SIG-M5 treated with dmso at 0.1 percent for 504 hours (cell line): ENCODE measurements around the gene ADAMTS5.

Experiments used
- DNase-seq: peaks from one replicate; lab custom pipeline; 2025; ENCODE audit not compliant: unreplicated experiment; lab: John Stamatoyannopoulos, UW

The ADAMTS5 gene

DNA sequence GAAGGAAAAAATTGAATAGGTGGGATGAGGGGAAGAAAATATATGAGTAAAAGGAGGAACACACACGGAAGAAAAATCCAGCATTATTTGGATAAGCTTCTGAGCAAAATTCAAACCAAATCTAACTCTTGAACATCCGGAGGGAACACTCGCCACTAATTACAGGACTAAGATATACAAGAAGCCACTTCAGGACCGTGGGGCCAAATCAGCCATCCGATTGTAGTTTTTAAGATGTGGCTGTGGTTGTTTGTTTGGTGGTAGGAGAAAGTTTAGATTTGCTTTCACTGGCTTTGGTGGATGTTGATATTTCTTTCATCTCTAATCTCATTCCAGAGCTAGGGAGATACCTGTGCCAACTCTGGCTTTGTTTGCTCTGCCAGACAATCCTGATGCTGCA is 78.0 kb downstream of the ADAMTS5 start:
- no peak for DNase-seq

DNA sequence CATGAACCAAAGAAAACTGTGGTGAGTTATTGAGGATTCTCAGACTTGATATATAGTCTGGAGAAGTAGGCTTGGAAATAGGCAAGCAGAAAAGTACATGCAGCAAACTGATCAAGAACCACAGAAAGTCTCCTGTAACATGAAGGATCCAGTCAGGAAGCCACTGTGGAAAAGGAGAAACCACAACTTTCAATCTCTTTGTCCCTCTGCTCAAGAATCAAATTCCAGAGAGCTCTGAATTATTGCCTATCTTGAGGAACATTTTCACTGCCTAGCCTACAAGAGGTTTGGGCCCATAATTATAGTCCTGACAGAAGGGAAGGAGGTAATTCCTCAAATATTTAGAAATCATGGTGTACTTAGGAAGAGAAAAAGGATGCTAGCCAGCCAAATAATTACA is 78.6 kb downstream of the ADAMTS5 start:
- no peak for DNase-seq

DNA sequence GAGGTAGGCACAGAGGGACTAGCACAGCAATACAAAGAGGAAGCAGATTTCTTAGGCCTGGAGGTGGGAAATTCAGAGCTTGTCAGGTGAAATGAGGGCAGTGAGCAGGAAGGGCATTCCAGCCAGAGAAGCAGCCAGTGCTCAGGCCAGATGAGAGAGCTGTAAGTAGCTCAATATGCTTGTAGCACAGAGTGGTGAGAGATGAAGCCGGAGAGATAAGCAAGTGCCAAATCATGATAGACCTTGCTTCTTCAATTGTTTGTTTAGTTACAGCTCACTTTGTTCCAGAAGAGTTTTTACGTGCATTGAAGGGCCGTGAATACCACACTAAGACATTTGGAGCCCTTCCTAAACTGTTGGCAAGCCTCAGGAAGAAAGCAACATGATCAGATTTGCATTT is 79.6 kb downstream of the ADAMTS5 start:
- no peak for DNase-seq

DNA sequence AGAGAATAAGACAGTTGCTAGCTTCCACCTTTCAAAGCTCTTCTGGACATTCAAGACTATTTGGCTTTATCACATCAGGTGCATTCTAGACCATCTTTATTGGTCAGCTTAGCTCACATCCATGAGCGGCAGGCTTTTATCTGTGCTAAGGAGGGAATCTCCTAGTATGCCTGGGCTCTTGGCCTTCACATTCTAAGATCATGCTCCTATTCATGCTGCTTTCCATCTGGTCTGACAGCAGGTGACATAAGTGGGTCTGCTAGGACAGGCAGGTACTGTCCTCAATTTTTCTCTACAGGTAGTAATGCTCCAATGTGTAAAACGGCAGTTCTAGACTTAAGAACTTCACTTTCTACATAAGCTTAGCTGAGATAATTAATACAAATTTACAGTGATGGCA is 82.5 kb downstream of the ADAMTS5 start:
- no peak for DNase-seq

DNA sequence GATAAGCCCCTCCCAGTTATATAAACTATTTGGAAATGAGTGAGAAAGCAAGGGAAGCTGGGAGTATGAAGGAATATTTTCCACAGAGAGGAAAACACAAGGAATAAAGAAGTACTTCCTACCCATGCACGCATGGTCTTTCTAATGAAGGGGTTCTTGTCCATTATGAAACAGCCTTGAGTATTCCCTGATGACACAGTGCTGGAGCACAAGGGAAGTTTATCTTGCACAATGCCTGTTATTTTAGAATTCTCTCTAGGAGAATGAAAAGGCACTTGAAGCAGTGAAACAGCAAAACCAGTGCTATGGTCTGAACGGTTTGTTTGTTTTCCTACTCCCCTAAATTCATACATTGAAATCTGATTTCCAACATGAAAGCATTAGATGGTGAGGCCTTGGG is 83.1 kb downstream of the ADAMTS5 start:
- DNase-seq: no peak

DNA sequence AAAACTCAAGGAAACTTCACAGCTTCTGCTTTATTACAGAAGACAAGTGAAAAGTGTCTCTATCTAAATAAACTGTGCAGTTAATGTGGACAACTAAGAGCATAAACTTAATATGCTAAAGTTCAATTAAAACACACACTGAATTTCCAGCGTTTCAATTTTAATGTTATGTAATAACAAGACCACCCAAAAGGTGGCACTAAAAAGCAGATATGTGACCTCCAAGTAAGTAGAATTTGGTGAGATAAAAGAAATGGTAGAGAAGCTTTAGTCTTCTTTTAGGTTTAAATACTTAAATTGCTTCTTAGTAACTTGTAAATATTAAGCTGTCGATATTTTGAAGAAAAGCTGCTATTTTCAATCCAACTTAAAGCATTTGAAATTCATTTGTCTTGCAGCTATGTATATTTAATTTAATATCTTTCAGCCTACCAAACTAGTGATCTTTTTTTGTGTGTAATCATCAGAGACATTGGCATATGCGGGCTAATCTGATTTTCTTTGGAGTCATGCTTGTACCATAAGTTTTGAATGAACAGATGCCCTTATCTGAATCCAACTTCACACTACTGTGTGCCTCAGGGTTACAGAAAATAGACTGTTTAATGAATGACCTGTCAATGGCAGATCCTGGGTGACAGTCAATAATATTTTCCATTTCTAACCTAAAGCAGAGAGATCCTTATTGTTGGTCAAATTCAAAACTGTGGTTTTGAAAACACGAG is 85.2 kb downstream of the ADAMTS5 start:
- peak; percentile 37 for DNase-seq

DNA sequence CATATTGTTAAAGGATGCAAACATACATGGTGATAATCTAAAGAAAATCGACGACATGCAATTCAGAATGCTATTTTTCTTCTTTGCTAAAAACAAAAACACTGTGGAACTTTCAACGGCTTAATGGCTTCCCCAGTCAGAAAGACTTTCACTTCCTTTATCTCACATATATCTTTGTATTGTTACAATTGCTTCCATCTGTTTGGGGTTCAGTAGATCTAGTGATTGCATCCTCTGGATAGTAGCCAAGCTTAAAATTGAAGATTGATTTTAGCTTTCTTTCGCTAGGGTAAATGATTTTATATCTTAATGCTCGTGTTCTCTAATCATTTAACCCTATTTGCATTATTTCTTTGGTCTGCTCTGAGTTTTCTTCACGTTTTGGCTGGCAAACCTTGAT is 89.9 kb downstream of the ADAMTS5 start:
- peak; percentile 55 for DNase-seq

DNA sequence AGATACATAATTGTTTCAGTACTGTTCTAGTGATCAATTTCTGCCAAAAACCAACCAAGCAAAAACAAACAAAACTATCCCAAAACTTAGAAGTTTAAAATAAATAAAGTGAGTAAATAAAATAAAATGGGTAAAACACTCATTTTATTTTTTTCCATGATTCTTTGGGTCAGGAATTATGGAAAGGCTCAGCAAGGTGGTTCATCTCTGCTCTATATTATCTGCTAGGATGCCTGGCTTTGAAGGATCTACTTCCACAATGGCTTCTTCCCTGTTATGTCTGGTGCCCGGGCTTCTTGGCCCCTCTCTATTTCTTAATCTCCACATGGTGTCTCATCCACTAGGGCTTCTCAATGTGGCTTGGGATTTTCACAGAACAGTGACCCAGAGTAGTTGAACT is 92.5 kb downstream of the ADAMTS5 start:
- no peak for DNase-seq
